ES-I3 (cell line): ENCODE results near the gene PHETA2.

Experiments used
- H3K36me3 ChIP-seq: 2 replicates; pipeline ENCODE4 v1.6.1; 2013; ENCODE audit warnings: mild to moderate bottlenecking, low read length, control low read depth, moderate library complexity; ENCODE audit not compliant: insufficient read depth
- H3K4me1 ChIP-seq: 2 replicates; pipeline ENCODE4 v1.6.1; 2013; ENCODE audit warnings: mild to moderate bottlenecking, control low read depth, low read length; ENCODE audit not compliant: insufficient read depth
- H3K9ac ChIP-seq: 2 replicates; pipeline ENCODE4 v1.6.1; 2013; ENCODE audit warnings: low read depth, mild to moderate bottlenecking, low read length, moderate library complexity
- H3K9me3 ChIP-seq: 2 replicates; pipeline ENCODE4 v1.6.1; 2013; ENCODE audit warnings: mild to moderate bottlenecking, low read length, moderate library complexity; ENCODE audit not compliant: control insufficient read depth, insufficient read depth

PHETA2 gene

GRCh38 chr22:42074132-42074811 is at the start of gene PHETA2:
Gene PHETA2 (plus strand): TSS chr22:42074248. CDS start chr22:42077294, 3,046 bp downstream.
- Histone ChIP-seq H3K9ac (peak within 1 kb of the TSS; percentile 55), H3K36me3 (no peaks in the 10 kb centered on the region), H3K9me3 (no peaks in the 10 kb centered on the region), H3K4me1 (0 out of 2 replicates have a peak, but pooled peaks cover 5% of the 10 kb centered on the region)

- Histone ChIP-seq H3K9me3 (no peaks in the 10 kb centered on the region), H3K4me1 (no peaks in the 10 kb centered on the region), H3K9ac (no peak overlapping the region), H3K36me3 (no peaks in the 10 kb centered on the region)
Observed at GRCh38 chr22:42025421-42025820, 48.6 kb upstream of the PHETA2 start.

DNA sequence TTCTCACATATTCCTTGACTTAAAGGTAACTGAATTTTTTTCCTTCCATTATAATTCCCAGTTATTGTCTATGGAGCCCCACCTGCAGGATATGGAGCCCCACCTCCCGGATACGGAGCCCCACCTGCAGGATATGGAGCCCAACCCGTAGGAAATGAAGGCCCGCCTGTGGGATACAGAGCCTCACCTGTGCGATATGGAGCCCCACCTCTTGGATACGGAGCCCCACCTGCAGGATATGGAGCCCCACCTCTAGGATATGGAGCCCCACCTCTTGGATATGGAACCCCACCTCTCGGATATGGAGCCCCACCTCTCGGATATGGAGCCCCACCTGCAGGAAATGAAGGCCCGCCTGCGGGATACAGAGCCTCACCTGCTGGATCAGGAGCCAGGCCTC is 47.3 kb upstream of the PHETA2 start:
- Histone ChIP-seq H3K9ac (no peak overlapping the region), H3K36me3 (no peaks in the 10 kb centered on the region), H3K4me1 (no peaks in the 10 kb centered on the region), H3K9me3 (no peaks in the 10 kb centered on the region)

DNA sequence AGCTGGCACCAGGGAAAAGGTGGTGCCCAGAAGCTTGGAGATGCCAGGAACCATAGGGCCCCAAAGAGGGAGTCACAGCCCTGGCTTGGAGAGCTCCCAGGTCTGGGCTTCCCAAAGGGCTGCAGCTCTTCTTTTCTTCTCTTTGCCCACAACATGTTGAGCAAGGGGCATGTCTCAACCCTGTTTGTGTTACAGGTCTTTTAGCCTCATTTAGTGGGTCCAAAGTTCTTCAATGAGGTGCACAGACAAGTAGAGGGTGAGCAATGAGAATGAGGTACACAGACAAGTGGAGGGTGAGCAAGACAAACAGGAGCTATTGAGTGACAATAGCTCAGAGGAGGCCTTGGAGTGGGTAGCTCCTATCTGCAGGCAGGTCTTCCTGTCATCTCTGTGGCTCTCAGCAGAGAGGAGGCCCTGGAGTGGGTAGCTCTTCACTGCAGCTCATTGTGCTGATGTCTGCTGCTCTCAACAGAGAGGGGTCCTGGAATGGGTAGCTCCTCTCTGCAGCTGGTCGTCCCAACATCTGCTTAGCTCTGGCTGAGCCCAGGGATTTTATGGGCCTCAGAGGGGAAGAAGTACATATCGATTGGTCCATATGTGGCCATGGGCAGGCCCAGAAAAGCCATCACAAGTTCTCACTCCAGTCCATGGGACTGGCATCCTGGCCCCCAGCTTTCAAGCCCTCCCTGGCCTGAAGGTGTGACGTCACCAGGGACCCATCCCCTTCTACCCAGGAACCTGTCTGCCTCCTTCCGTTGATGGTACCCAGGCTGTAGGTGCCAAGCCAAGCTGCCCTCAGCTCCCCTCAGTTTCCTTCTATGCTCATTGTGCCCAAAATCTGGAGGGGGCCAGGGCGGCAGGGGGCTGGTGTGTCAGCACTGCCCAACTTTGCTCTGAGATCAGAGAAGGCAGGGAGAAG is 40.5 kb upstream of the PHETA2 start:
- no peak overlapping the region for H3K9ac ChIP-seq
- peaks cover 6% of the 10 kb centered on the region; the same call in 1 of the 2 replicates for H3K9me3 ChIP-seq
- no peaks in the 10 kb centered on the region for H3K4me1 ChIP-seq
- H3K36me3 ChIP-seq, result no peaks in the 10 kb centered on the region

GRCh38 chr22:42035256-42035655 is 38.8 kb upstream of the PHETA2 start:
- H3K9me3 ChIP-seq, result peaks cover 6% of the 10 kb centered on the region; the same call in 1 of the 2 replicates
- no peaks in the 10 kb centered on the region for H3K36me3 ChIP-seq
- H3K4me1 ChIP-seq, result no peaks in the 10 kb centered on the region
- H3K9ac ChIP-seq, result no peak overlapping the region

GRCh38 chr22:42039271-42039670 is 34.8 kb upstream of the PHETA2 start:
- Histone ChIP-seq H3K9me3 (no peaks in the 10 kb centered on the region), H3K9ac (no peak overlapping the region), H3K4me1 (no peaks in the 10 kb centered on the region), H3K36me3 (no peaks in the 10 kb centered on the region)

DNA sequence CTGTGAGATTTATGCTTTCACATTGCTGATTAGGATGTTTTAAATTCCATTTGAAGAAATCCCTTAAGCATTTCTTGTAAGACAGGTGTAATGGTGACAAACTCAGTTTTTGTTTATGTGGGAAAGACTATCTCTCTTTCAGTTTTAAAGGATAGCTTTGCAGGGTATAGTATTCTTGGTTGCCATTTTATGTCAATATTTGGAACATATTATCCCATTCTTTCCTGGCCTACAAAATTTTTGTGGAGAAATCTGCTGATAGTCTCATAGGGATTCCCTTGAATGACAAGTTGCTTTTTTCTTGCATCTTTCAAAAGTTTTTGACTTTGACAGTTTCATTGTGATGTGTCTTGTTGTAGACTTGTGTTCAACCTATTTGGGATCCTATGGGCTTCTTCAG is 32.3 kb upstream of the PHETA2 start:
- no peak overlapping the region for H3K9ac ChIP-seq
- H3K36me3 ChIP-seq, result no peaks in the 10 kb centered on the region
- no peaks in the 10 kb centered on the region for H3K9me3 ChIP-seq
- H3K4me1 ChIP-seq, result no peaks in the 10 kb centered on the region

GRCh38 chr22:42050641-42051180 is 23.3 kb upstream of the PHETA2 start:
- no peaks in the 10 kb centered on the region for H3K4me1 ChIP-seq
- H3K9ac ChIP-seq, result no peak overlapping the region
- no peaks in the 10 kb centered on the region for H3K36me3 ChIP-seq
- H3K9me3 ChIP-seq, result no peaks in the 10 kb centered on the region

DNA sequence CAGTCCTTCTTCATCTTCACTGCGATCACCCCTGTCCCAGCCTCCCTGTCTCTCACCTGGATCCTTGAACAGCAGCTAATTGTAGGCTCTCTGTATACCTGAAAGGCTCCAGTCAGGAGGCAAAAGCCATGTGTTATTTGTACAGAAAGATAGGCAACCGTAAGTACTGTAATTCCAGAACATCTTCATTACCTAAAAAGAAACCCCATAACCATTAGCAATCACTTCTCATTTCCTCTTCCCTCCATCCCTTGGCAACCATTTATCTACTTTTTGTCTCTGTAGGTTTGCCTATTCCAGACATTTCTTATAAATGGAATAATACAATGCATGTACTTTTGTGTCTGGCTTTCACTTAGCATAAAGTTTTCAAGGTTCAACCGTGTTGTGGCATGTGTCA is 21.3 kb upstream of the PHETA2 start:
- no peaks in the 10 kb centered on the region for H3K4me1 ChIP-seq
- H3K9me3 ChIP-seq, result peaks cover 10% of the 10 kb centered on the region
- H3K36me3 ChIP-seq, result no peaks in the 10 kb centered on the region
- H3K9ac ChIP-seq, result no peak overlapping the region

DNA sequence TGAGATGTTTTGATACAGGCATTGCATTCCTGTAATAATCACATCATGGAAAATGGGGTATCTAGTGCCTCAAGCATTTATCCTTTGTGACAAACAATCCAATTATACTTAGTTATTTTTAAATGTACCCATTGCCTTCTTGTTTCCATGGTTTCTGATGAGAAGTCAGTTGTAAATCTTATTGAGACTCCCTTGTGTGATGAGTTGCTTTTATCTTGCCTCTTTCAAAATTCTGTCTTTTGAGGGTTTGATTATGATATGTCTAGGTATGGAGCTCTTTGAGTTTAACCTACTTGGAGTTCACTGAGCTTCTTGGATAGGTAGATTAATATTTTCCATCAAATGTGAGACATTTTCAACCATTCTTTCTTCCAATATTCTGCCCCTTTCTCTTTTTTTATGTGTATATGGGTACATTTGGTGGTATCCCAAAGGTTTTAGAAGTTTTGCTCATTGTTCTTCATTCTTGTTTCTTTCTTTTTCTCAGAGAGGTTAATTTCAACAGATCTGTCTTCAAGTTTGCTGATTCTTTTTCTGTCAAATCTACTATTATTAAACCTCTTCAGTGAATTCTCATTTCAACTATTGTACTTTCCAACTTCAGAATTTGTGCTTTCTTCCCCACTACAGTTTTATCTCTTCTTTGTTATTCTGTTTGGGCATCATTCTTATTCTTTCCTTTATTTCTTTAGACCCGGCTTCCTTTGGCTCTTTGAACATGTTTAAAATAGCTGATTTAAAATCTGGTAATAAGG is 17.1 kb upstream of the PHETA2 start:
- no peak overlapping the region for H3K9ac ChIP-seq
- peaks cover 1% of the 10 kb centered on the region; the same call in 1 of the 2 replicates for H3K36me3 ChIP-seq
- H3K9me3 ChIP-seq, result peaks cover 21% of the 10 kb centered on the region
- H3K4me1 ChIP-seq, result no peaks in the 10 kb centered on the region

- H3K36me3 ChIP-seq, result peaks cover 2% of the 10 kb centered on the region; the same call in 1 of the 2 replicates
- peaks cover 21% of the 10 kb centered on the region for H3K9me3 ChIP-seq
- H3K9ac ChIP-seq, result no peak overlapping the region
- H3K4me1 ChIP-seq, result peaks cover 9% of the 10 kb centered on the region
Observed at GRCh38 chr22:42060489-42060888, 13.6 kb upstream of the PHETA2 start.

DNA sequence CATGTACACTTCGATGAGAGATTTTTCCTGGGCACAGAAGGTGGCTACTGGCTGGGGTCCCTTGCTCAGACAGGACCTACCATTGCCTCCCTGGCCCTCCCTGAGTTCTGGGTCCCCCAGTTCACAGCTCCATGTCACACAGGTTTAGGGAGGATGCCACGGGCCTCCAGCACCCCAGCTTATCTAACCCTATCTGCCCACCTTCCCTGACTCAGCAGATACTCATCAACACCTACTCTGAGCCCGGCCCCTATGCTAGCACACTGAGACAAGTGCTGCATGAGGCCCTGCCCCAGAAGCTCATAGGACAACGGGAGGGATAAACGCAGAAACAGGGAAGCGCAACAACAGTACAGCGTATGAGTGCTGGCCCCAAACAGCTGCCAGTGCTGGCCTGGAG is 13.0 kb upstream of the PHETA2 start:
- H3K4me1 ChIP-seq, result peaks cover 14% of the 10 kb centered on the region
- no peak overlapping the region for H3K9ac ChIP-seq
- peaks cover 2% of the 10 kb centered on the region; the same call in 1 of the 2 replicates for H3K36me3 ChIP-seq
- H3K9me3 ChIP-seq, result peaks cover 21% of the 10 kb centered on the region

DNA sequence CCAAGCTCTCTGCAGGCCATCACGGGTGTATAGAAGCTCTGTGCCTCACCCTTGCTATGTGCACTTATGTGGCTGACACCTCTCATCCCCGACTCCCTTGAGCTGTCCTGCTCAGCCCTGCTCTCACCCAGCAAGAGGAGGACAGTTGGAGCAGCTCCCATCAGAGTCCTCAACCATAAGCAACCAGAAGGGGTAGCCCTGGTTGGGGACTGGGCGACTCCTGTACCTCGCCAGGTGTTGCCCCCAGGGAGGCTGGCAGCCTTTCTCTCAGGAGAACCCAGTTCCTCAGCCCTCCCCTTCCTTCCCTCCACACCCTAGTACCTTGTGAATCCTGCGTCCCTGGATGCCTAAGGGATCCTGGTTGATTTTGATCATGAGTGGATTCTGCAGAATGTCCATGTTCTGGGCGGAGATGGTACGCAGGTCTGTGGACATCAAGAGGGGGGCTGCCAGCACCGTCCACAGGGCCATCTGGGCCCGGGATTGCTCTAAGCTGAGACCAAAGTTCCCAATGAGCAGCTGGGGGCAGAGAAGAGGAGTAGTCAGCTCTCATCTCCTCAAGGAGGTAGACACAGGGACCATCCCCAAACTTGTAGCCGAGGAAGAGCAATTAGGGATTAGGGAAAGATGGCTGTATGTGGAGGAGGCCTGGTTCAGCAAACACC is 11.4 kb upstream of the PHETA2 start:
- peaks cover 12% of the 10 kb centered on the region; the same call in 1 of the 2 replicates for H3K9me3 ChIP-seq
- peaks cover 19% of the 10 kb centered on the region for H3K4me1 ChIP-seq
- H3K36me3 ChIP-seq, result peaks cover 2% of the 10 kb centered on the region; the same call in 1 of the 2 replicates
- H3K9ac ChIP-seq, result no peak overlapping the region
